ENCODE measurements around the gene MAPK4. TPM values are rescaled to one million over a fixed set of nuclear protein-coding genes. Genes with fewer than 3 reads are reported as not detected.

Gene MAPK4
- total RNA-seq, 1 donor from 2014 or later: not detected

- H3K4me3 Mint-ChIP-seq: no peak overlapping the region
- H3K9me3 Mint-ChIP-seq: no peaks in the 10 kb centered on the region
- H3K27ac Mint-ChIP-seq: no peak overlapping the region
- intact Hi-C loops (cut with micrococcal nuclease): no loop called here
- DNase-seq: no peak
- no peaks in the 10 kb centered on the region for H3K27me3 Mint-ChIP-seq
- no peaks in the 10 kb centered on the region for H3K4me1 Mint-ChIP-seq
- no peaks in the 10 kb centered on the region for H3K36me3 Mint-ChIP-seq (ENCODE audit: low read depth)
Observed at GRCh38 chr18:50724751-50725151, 164.9 kb downstream of the MAPK4 start.

GRCh38 chr18:50726960-50727589, 167.2 kb downstream of the MAPK4 start:
- Mint-ChIP-seq H3K27me3 (no peaks in the 10 kb centered on the region), H3K4me1 (no peaks in the 10 kb centered on the region), H3K27ac (no peak overlapping the region), H3K9me3 (no peaks in the 10 kb centered on the region), H3K4me3 (no peak overlapping the region), H3K36me3 (ENCODE audit: low read depth) (no peaks in the 10 kb centered on the region)
- intact Hi-C loops (cut with micrococcal nuclease): no loop called here
- DNase-seq: no peak

- Mint-ChIP-seq H3K4me1 (no peaks in the 10 kb centered on the region), H3K4me3 (no peak overlapping the region), H3K27ac (no peak overlapping the region), H3K27me3 (no peaks in the 10 kb centered on the region), H3K9me3 (no peaks in the 10 kb centered on the region), H3K36me3 (ENCODE audit: low read depth) (no peaks in the 10 kb centered on the region)
- DNase-seq: no peak
- intact Hi-C loops (cut with micrococcal nuclease): no loop called here
Observed at GRCh38 chr18:50727721-50728471, 168.0 kb downstream of the MAPK4 start.

- DNase-seq: no peak
- H3K27me3 Mint-ChIP-seq: no peaks in the 10 kb centered on the region
- H3K36me3 Mint-ChIP-seq (ENCODE audit: low read depth): no peaks in the 10 kb centered on the region
- no peaks in the 10 kb centered on the region for H3K9me3 Mint-ChIP-seq
- no peaks in the 10 kb centered on the region for H3K4me1 Mint-ChIP-seq
- H3K4me3 Mint-ChIP-seq: no peak overlapping the region
- intact Hi-C loops (cut with micrococcal nuclease): no loop called here
- H3K27ac Mint-ChIP-seq: no peak overlapping the region
Observed at GRCh38 chr18:50729376-50729775, 169.5 kb downstream of the MAPK4 start.

- H3K36me3 Mint-ChIP-seq (ENCODE audit: low read depth): no peaks in the 10 kb centered on the region
- H3K27ac Mint-ChIP-seq: no peak overlapping the region
- H3K4me3 Mint-ChIP-seq: no peak overlapping the region
- H3K27me3 Mint-ChIP-seq: no peaks in the 10 kb centered on the region
- no peaks in the 10 kb centered on the region for H3K4me1 Mint-ChIP-seq
- no peaks in the 10 kb centered on the region for H3K9me3 Mint-ChIP-seq
- intact Hi-C loops (cut with micrococcal nuclease): no loop called here
- no peak for DNase-seq
Observed at GRCh38 chr18:50729986-50730385, 170.1 kb downstream of the MAPK4 start.

GRCh38 chr18:50734342-50734741, 174.5 kb downstream of the MAPK4 start:
- no peaks in the 10 kb centered on the region for H3K36me3 Mint-ChIP-seq (ENCODE audit: low read depth)

GRCh38 chr18:50734886-50735285, 175.0 kb downstream of the MAPK4 start:
- DNase-seq: no peak
- H3K27me3 Mint-ChIP-seq: no peaks in the 10 kb centered on the region
- intact Hi-C loops (cut with micrococcal nuclease): no loop called here
- no peaks in the 10 kb centered on the region for H3K36me3 Mint-ChIP-seq (ENCODE audit: low read depth)
- no peak overlapping the region for H3K4me3 Mint-ChIP-seq
- H3K4me1 Mint-ChIP-seq: no peaks in the 10 kb centered on the region
- no peaks in the 10 kb centered on the region for H3K9me3 Mint-ChIP-seq
- no peak overlapping the region for H3K27ac Mint-ChIP-seq

More at GRCh38 chr18:50734342-50734741, 174.5 kb downstream of the MAPK4 start:
- no peaks in the 10 kb centered on the region for H3K27me3 Mint-ChIP-seq
- H3K27ac Mint-ChIP-seq: no peak overlapping the region
- no peaks in the 10 kb centered on the region for H3K9me3 Mint-ChIP-seq
- DNase-seq: no peak
- intact Hi-C loops (cut with micrococcal nuclease): no loop called here
- H3K4me3 Mint-ChIP-seq: no peak overlapping the region
- H3K4me1 Mint-ChIP-seq: no peaks in the 10 kb centered on the region

- H3K9me3 Mint-ChIP-seq: no peaks in the 10 kb centered on the region
- no peak overlapping the region for H3K4me3 Mint-ChIP-seq
- H3K27ac Mint-ChIP-seq: no peak overlapping the region
- no peaks in the 10 kb centered on the region for H3K4me1 Mint-ChIP-seq
- no peaks in the 10 kb centered on the region for H3K27me3 Mint-ChIP-seq
- no peak for DNase-seq
- H3K36me3 Mint-ChIP-seq (ENCODE audit: low read depth): no peaks in the 10 kb centered on the region
- intact Hi-C loops (cut with micrococcal nuclease): no loop called here
Observed at GRCh38 chr18:50737127-50737526, 177.2 kb downstream of the MAPK4 start.

GRCh38 chr18:50738098-50738757, 178.3 kb downstream of the MAPK4 start:
- Mint-ChIP-seq H3K4me3 (no peak overlapping the region), H3K4me1 (no peaks in the 10 kb centered on the region), H3K9me3 (no peaks in the 10 kb centered on the region), H3K27me3 (no peaks in the 10 kb centered on the region), H3K36me3 (ENCODE audit: low read depth) (no peaks in the 10 kb centered on the region), H3K27ac (no peak overlapping the region)
- DNase-seq: no peak
- intact Hi-C loops (cut with micrococcal nuclease): no loop called here

- H3K4me1 Mint-ChIP-seq: no peaks in the 10 kb centered on the region
- H3K9me3 Mint-ChIP-seq: no peaks in the 10 kb centered on the region
- H3K4me3 Mint-ChIP-seq: no peak overlapping the region
- intact Hi-C loops (cut with micrococcal nuclease): no loop called here
- H3K27ac Mint-ChIP-seq: no peak overlapping the region
- no peak for DNase-seq
- no peaks in the 10 kb centered on the region for H3K27me3 Mint-ChIP-seq
- H3K36me3 Mint-ChIP-seq (ENCODE audit: low read depth): no peaks in the 10 kb centered on the region
Observed at GRCh38 chr18:50742952-50743351, 183.1 kb downstream of the MAPK4 start.

GRCh38 chr18:50744253-50744652, 184.4 kb downstream of the MAPK4 start:
- H3K4me3 Mint-ChIP-seq: no peak overlapping the region
- no peak for DNase-seq
- no peaks in the 10 kb centered on the region for H3K27me3 Mint-ChIP-seq
- no peaks in the 10 kb centered on the region for H3K36me3 Mint-ChIP-seq (ENCODE audit: low read depth)
- no peak overlapping the region for H3K27ac Mint-ChIP-seq
- intact Hi-C loops (cut with micrococcal nuclease): no loop called here
- no peaks in the 10 kb centered on the region for H3K9me3 Mint-ChIP-seq
- no peaks in the 10 kb centered on the region for H3K4me1 Mint-ChIP-seq

- no peak for DNase-seq
- H3K4me3 Mint-ChIP-seq: no peak overlapping the region
- no peaks in the 10 kb centered on the region for H3K9me3 Mint-ChIP-seq
- no peak overlapping the region for H3K27ac Mint-ChIP-seq
- intact Hi-C loops (cut with micrococcal nuclease): no loop called here
- H3K27me3 Mint-ChIP-seq: peaks cover 4% of the 10 kb centered on the region
- no peaks in the 10 kb centered on the region for H3K36me3 Mint-ChIP-seq (ENCODE audit: low read depth)
- no peaks in the 10 kb centered on the region for H3K4me1 Mint-ChIP-seq
Observed at GRCh38 chr18:50745945-50746344, 186.1 kb downstream of the MAPK4 start.

- Mint-ChIP-seq H3K36me3 (ENCODE audit: low read depth) (no peaks in the 10 kb centered on the region), H3K4me1 (no peaks in the 10 kb centered on the region), H3K9me3 (no peaks in the 10 kb centered on the region), H3K4me3 (no peak overlapping the region), H3K27ac (no peak overlapping the region), H3K27me3 (peaks cover 7% of the 10 kb centered on the region)
- DNase-seq: no peak
- intact Hi-C loops (cut with micrococcal nuclease): no loop called here
Observed at GRCh38 chr18:50747849-50748242, 188.0 kb downstream of the MAPK4 start.
